ENCODE data around the gene KANK4.

The KANK4 gene

DNA sequence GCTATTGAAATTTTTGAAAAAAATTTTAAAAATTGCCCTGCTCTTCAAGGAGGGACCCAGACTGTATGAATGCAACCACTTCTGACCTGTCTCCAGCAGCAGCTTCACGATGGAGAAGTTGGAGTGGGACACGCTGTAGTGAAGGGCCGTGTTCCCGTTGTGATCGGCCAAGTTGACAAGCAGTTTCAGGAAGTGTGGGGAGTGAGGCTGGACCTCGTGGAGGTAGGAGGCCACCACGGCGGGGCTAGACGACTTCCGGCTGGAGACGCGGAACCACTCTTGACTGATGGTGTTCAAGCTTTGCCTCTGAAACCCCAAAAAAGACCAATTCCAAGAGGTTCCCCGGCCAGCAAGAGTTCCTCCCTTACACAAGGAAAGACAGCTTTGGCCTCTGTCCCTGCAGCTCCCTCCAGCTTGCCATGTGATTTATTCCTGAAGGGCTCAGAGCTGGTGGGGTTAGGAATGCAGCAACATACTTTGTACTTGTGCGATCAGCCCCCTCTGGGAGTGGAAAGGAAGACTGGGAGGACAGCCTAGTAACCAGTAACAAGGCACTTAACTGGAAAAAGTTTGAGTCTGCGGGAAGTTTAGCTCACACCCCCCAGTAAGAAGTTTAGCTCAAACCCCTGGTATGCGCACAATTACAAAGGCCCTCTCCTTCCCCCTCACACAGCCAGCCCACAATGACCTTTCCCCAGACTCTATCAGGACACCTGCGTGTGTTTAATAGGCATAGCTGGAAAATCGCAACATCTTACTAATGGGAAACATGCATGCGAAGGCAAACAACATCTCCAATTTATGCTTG, 56.0 kb downstream of the KANK4 start:
- Histone ChIP-seq H3K27ac (no peak overlapping the region), H3K4me3 (no peak overlapping the region), H3K4me1 (no peaks in the 10 kb centered on the region), H3K27me3 (peaks cover 0 to 14% of the 10 kb centered on the region in 2 donors), H3K36me3 (no peaks in the 10 kb centered on the region), H3K9me3 (no peaks in the 10 kb centered on the region)
- no peak for TF ChIP-seq CTCF (IDR thresholded peaks at IDR 0.05)
- no peak for DNase-seq
- intact Hi-C loops (cut with DNase I; ENCODE audit: low total_unique reads): no loop called here

DNA sequence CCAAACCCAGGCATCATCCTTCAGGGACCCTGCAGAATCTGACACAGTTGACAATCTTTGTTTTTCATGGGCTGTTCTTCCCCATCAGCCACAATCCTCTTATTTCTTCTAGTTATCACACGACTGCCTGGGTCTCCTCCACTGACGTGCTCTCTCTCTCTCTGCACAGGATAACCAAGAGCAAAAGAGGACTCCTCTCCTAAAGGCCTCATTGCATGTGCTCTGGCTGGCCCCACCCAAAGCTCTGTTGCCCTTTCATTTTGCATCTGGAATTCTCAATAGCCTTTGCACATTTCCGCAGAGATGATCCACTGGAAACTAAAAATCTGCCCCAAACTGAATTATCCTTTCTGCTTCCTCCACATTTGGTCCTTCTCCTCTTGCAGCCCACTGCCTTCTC, 58.5 kb downstream of the KANK4 start:
- DNase-seq: no peak

GRCh38 chr1:62259551-62259950, 59.7 kb downstream of the KANK4 start:
- intact Hi-C loops (cut with DNase I; ENCODE audit: low total_unique reads): no loop called here
- Histone ChIP-seq H3K9me3 (no peaks in the 10 kb centered on the region), H3K27me3 (peaks cover 0 to 14% of the 10 kb centered on the region in 2 donors), H3K4me3 (no peak overlapping the region), H3K4me1 (no peaks in the 10 kb centered on the region), H3K27ac (no peak overlapping the region), H3K36me3 (no peaks in the 10 kb centered on the region)
- no peak for TF ChIP-seq CTCF (IDR thresholded peaks at IDR 0.05)
- DNase-seq: no peak

More for the DNA sequence above, 58.5 kb downstream of the KANK4 start:
- no peak for TF ChIP-seq CTCF (IDR thresholded peaks at IDR 0.05)
- intact Hi-C loops (cut with DNase I; ENCODE audit: low total_unique reads): no loop called here
- no peaks in the 10 kb centered on the region for H3K4me1 ChIP-seq
- no peak overlapping the region for H3K27ac ChIP-seq
- no peaks in the 10 kb centered on the region for H3K36me3 ChIP-seq
- peaks cover 0 to 14% of the 10 kb centered on the region in 2 donors for H3K27me3 ChIP-seq
- H3K4me3 ChIP-seq: no peak overlapping the region
- H3K9me3 ChIP-seq: no peaks in the 10 kb centered on the region

DNA sequence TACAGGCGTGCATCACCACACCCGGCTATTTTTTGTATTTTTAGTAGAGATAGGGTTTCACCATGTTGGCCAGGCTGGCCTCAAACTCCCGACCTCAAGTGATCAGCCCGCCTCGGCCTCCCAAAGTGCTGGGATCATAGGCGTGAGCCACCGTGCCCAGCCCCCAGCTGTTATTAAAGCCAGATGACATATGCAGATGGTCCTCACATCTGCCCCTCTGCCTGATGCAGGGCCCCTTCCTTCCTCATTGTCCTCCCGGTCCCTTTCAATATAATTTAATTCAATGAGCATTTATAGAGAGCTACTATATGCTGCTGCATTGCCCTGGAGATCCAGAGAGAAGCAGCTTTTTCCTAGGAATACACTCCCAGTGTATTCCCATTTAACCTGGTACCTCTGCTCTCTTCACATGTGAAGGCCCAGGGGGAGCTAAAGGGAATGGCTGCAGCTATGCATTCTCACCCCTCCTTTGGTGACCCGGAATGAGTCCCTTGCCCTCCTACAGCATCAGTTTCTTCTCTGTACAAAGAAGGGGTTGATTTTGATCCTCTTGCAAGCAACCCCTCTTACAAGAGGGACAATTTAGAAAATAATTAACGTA, 69.0 kb downstream of the KANK4 start:
- Histone ChIP-seq H3K27me3 (no peaks in the 10 kb centered on the region), H3K4me3 (no peak overlapping the region), H3K36me3 (no peaks in the 10 kb centered on the region), H3K4me1 (no peaks in the 10 kb centered on the region), H3K27ac (no peak overlapping the region), H3K9me3 (no peaks in the 10 kb centered on the region)
- TF ChIP-seq CTCF (IDR thresholded peaks at IDR 0.05): no peak
- no peak for DNase-seq
- intact Hi-C loops (cut with DNase I; ENCODE audit: low total_unique reads): no loop called here

GRCh38 chr1:62247391-62248168, 71.7 kb downstream of the KANK4 start:
- no peak for DNase-seq
- TF ChIP-seq CTCF (IDR thresholded peaks at IDR 0.05): no peak
- Histone ChIP-seq H3K36me3 (no peaks in the 10 kb centered on the region), H3K9me3 (no peaks in the 10 kb centered on the region), H3K27me3 (no peaks in the 10 kb centered on the region), H3K4me1 (no peaks in the 10 kb centered on the region), H3K4me3 (no peak overlapping the region), H3K27ac (no peak overlapping the region)
- intact Hi-C loops (cut with DNase I; ENCODE audit: low total_unique reads): no loop called here
